Measurements from ENCODE around the gene NRN1. TPM values are rescaled to one million over a fixed set of nuclear protein-coding genes. Genes with fewer than 3 reads are reported as not detected.

Gene NRN1
- total and polyA plus RNA-seq, 10 of the 15 experiments (the other 5 are each of a cell fraction or from before 2014, with no cell fraction given) = 0.13 to 22.6 (median 0.23) TPM; not detected in 1

DNA sequence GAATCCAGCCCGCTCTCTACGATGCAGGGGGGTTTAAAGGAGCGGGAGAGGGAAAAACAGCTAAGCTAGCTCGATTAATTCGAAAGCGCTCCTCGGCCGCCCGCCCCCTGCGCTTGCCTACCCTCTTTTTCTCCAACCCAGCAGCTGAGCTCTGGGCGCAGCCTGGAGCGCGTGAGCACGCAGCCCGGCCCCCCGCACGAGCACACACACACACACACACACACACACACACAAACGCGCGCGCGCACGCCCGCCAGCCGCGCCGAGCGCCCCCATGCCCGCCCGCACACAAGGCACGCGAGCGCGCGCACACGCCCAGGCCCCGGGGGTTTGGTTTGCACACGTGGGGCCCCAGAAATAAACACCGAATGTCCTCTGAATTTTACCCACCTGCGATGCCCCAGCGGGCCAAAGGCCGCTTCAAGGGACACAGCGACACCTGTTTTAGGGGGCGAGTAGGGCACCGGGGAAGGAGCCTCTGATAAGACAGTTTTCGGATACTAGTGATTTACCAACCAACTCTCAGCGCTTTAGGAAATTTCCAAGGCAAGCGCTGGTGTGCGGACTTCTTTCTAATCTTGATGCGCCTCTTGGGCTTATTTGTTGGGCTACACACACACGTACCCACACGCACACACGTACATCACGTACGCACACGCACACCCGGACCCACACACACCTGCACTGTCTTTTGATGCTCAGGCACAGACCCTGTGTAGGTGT, 802 bp upstream of the NRN1 start:
- POLR2A ChIA-PET = interaction anchor here (0.7 to 1.5 kb wide), 2 partner anchors 10 to 61 kb away, joined by 4 to 5 read pairs; no protein-coding TSS in a partner anchor
- SMC1A ChIA-PET (ENCODE audit: uncharacterized antibody, unreplicated experiment) = interaction anchor here (0.7 to 1.0 kb wide), 3 partner anchors 10 to 538 kb away, joined by 3 to 5 read pairs (median 3); no protein-coding TSS in a partner anchor
- peak overlapping the region; percentile 70 for H3K4me3 ChIP-seq
- peaks cover 9% of the 10 kb centered on the region for H3K4me1 ChIP-seq (ENCODE audit: control insufficient read depth, insufficient read depth, low read length)
- ATAC-seq = peak; percentile 61
- no peaks in the 10 kb centered on the region for H3K79me2 ChIP-seq (ENCODE audit: control insufficient read depth, insufficient read depth, low read length)
- no peaks in the 10 kb centered on the region for H4K20me1 ChIP-seq (ENCODE audit: control insufficient read depth, insufficient read depth)
- in situ Hi-C loops (cut with MboI) = no loop called here
- DNase-seq (ENCODE audit: low read depth, low spot score) = no peak
- intact Hi-C loops (cut with micrococcal nuclease; ENCODE audit: unreplicated experiment) = loop anchor here (2.0 kb wide), 1 partner anchor 537 kb away; no protein-coding TSS in a partner anchor
- peak overlapping the region; percentile 61; the same call in 1 of the 2 replicates for H2AFZ ChIP-seq (ENCODE audit: control insufficient read depth, low read depth, low read length)
- FAIRE-seq = no peak
- H3K4me2 ChIP-seq (ENCODE audit: control insufficient read depth, insufficient read depth) = peak overlapping the region; percentile 96
- RAD21 ChIA-PET (ENCODE audit: unreplicated experiment) = interaction anchor here (0.6 to 1.4 kb wide), 5 partner anchors 10 to 537 kb away, joined by 3 to 7 read pairs (median 3); no protein-coding TSS in a partner anchor
- H3K36me3 ChIP-seq (ENCODE audit: control insufficient read depth in 2 of 2, insufficient read depth in 2 of 2, low read length in 1 of 2) = no peaks in the 10 kb centered on the region
- CTCF ChIA-PET = interaction anchor here (0.6 to 1.9 kb wide), 10 partner anchors 10 to 539 kb away, joined by 3 to 8 read pairs (median 3); no protein-coding TSS in a partner anchor
- WGBS (ENCODE audit: insufficient coverage, insufficient replicate concordance, low lambda C conversion rate, missing lambda C conversion rate) = 10% methylated on average over 32 of the region's 57 CpGs
- H3K9me3 ChIP-seq (replicated peaks; ENCODE audit: control insufficient read depth, insufficient read depth, low read length) = peaks cover 13% of the 10 kb centered on the region; the same call in 2 of the 3 replicates
- no peak overlapping the region for H3K9ac ChIP-seq (ENCODE audit: control insufficient read depth, insufficient read depth, low read length)
- peaks cover 15 to 41% of the 10 kb centered on the region in 2 experiments for H3K27me3 ChIP-seq (replicated peaks in 1 of 2; ENCODE audit: control insufficient read depth in 2 of 2, insufficient read depth in 2 of 2, low read length in 1 of 2)
- BruUV-seq (replicated peaks) = no TSS peak
- no peak overlapping the region for H3K27ac ChIP-seq (ENCODE audit: control insufficient read depth, insufficient read depth)
- no peak for TF ChIP-seq BMI1 (IDR thresholded peaks at IDR 0.05; ENCODE audit: borderline replicate concordance)
- no peak for TF ChIP-seq POLR2AphosphoS2 (IDR thresholded peaks at IDR 0.05; ENCODE audit: low read depth, low read length)
- TF ChIP-seq ZBTB11 (CRISPR knock-in tag; IDR thresholded peaks at IDR 0.05) = no peak
- TF ChIP-seq LARP7 (IDR thresholded peaks at IDR 0.05) = peak; percentile 77
- no peak for TF ChIP-seq SRF (IDR thresholded peaks at IDR 0.05; ENCODE audit: low read depth in 2 of 2, low read length in 2 of 2)
- TF ChIP-seq RUNX3 (IDR thresholded peaks at IDR 0.05; ENCODE audit: low read length) = no peak
- TF ChIP-seq ZNF217 (IDR thresholded peaks at IDR 0.05) = no peak
- peak; percentile 58 for TF ChIP-seq MXI1 (IDR thresholded peaks at IDR 0.05; ENCODE audit: low read depth, low read length)
- 0 out of 2 replicates have a peak, but pooled peaks have one; percentile 37 for TF ChIP-seq BACH1 (IDR thresholded peaks at IDR 0.05; ENCODE audit: borderline replicate concordance)
- TF ChIP-seq BHLHE40 (IDR thresholded peaks at IDR 0.05; ENCODE audit: borderline replicate concordance in 1 of 2, low read depth in 2 of 2, low read length in 1 of 2) = peak; percentile 78 to 93; a peak in 3 of 4 replicates
- TF ChIP-seq RAD21 (IDR thresholded peaks at IDR 0.05; ENCODE audit: insufficient read depth, low read depth, low read length) = no peak
- peak; percentile 35; the same call in 1 of the 2 replicates for TF ChIP-seq ZNF687 (IDR thresholded peaks at IDR 0.05)
- no peak for TF ChIP-seq YY1 (IDR thresholded peaks at IDR 0.05; ENCODE audit: low read depth, low read length)
- TF ChIP-seq DPF2 (IDR thresholded peaks at IDR 0.05) = peak; percentile 63
- no peak for TF ChIP-seq EZH2 (IDR thresholded peaks at IDR 0.05; ENCODE audit: borderline replicate concordance, control insufficient read depth, low read depth, low read length)
